ENCODE measurements around the gene TAAR9. TPM values are rescaled to one million over a fixed set of nuclear protein-coding genes. Genes with fewer than 3 reads are reported as not detected.

TAAR9 gene
- total and polyA plus RNA-seq, 2 donors (not counting 1 experiment from before 2014, with no cell fraction given), result not detected

DNA sequence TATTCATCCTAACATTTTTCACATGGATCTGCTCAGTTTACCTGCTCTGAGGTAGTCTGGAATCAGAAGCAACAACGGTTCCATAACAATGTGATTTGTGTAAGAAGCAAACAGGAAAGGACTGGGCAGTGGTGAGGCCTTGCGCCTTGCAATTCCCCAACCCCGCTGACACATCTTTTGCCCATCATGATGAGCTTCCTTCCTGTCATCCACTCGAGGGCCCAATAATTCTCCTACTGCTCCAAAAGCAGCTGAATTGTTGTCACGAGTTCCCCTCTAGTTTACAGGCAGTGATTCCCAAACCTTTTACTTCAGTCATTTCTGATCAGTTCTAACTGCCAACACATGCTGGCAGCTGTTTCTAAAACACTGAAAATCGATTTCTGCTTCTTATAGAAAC, 48.1 kb upstream of the TAAR9 start:
- H3K79me2 ChIP-seq (ENCODE audit: control insufficient read depth, insufficient read depth, low read length), result peaks cover 100% of the 10 kb centered on the region

More for the DNA sequence above, 48.1 kb upstream of the TAAR9 start:
- no peak overlapping the region for H3K4me3 Mint-ChIP-seq
- ATAC-seq (ENCODE audit: low read depth), result no peak
- peak overlapping the region; percentile 77 to 92 for H3K27ac ChIP-seq (ENCODE audit: low read length in 2 of 2)
- H2AFZ ChIP-seq (ENCODE audit: insufficient read depth, low read depth, low read length, poor library complexity, severe bottlenecking), result peak overlapping the region; percentile 65
- no peak for DNase-seq
- H3K9ac ChIP-seq (ENCODE audit: low read length), result peak overlapping the region; percentile 72
- TF ChIP-seq EZH2 (IDR thresholded peaks at IDR 0.05; ENCODE audit: borderline replicate concordance, insufficient read depth, low read depth, low read length, poor library complexity, severe bottlenecking), result no peak
- TF ChIP-seq, protein P1, sequence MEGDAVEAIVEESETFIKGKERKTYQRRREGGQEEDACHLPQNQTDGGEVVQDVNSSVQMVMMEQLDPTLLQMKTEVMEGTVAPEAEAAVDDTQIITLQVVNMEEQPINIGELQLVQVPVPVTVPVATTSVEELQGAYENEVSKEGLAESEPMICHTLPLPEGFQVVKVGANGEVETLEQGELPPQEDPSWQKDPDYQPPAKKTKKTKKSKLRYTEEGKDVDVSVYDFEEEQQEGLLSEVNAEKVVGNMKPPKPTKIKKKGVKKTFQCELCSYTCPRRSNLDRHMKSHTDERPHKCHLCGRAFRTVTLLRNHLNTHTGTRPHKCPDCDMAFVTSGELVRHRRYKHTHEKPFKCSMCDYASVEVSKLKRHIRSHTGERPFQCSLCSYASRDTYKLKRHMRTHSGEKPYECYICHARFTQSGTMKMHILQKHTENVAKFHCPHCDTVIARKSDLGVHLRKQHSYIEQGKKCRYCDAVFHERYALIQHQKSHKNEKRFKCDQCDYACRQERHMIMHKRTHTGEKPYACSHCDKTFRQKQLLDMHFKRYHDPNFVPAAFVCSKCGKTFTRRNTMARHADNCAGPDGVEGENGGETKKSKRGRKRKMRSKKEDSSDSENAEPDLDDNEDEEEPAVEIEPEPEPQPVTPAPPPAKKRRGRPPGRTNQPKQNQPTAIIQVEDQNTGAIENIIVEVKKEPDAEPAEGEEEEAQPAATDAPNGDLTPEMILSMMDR (IDR thresholded peaks at IDR 0.05), result no peak
- no peaks in the 10 kb centered on the region for H3K27me3 Mint-ChIP-seq
- 13% methylated on average over 4 of the region's 6 CpGs for WGBS (ENCODE audit: insufficient coverage)
- no peaks in the 10 kb centered on the region for H3K9me3 Mint-ChIP-seq (ENCODE audit: insufficient read depth)
- intact Hi-C loops (cut with micrococcal nuclease), result loop anchor here (1.0 kb wide), 1 partner anchor 8 kb away; no protein-coding TSS in a partner anchor
- ChIA-PET POLR2A (interaction anchor here (0.6 to 0.9 kb wide), 2 partner anchors 16 to 23 kb away, joined by 5 to 7 read pairs; partner anchors contain the start of gene STX7), CTCF (interaction anchor here (0.6 to 10.5 kb wide), 10 partner anchors 9 to 295 kb away, joined by 3 to 222 read pairs (median 4); no protein-coding TSS in a partner anchor)
- H4K20me1 ChIP-seq (ENCODE audit: control insufficient read depth, insufficient read depth, low read length, poor library complexity, severe bottlenecking), result peaks cover 7% of the 10 kb centered on the region
- peak overlapping the region in 4 of 5 experiments; percentile 42 to 57 (median 56) for H3K4me3 ChIP-seq (ENCODE audit: control extremely low read depth in 1 of 5, extremely low read depth in 1 of 5, insufficient read depth in 1 of 5, low read depth in 2 of 5, low read length in 4 of 5)
- H3K4me1 Mint-ChIP-seq, result peaks cover 38% of the 10 kb centered on the region
- H3K4me2 ChIP-seq (replicated peaks; ENCODE audit: low read depth, low read length, poor library complexity, severe bottlenecking), result peak overlapping the region; percentile 77
- no peak overlapping the region for H3K27ac Mint-ChIP-seq
- peaks cover 0 to 5% (median 2%) of the 10 kb centered on the region in 3 donors for H3K9me3 ChIP-seq (ENCODE audit: control extremely low read depth in 1 of 3, control insufficient read depth in 2 of 3, insufficient read depth in 1 of 3, low read length in 2 of 3)
- peaks cover 67 to 88% of the 10 kb centered on the region in 2 donors for H3K4me1 ChIP-seq (ENCODE audit: control insufficient read depth in 2 of 2, insufficient read depth in 2 of 2, low read length in 2 of 2)
- no peaks in the 10 kb centered on the region for H3K27me3 ChIP-seq (replicated peaks in 1 of 4; ENCODE audit: control extremely low read depth in 1 of 4, control insufficient read depth in 3 of 4, insufficient read depth in 4 of 4, low read length in 3 of 4)
- H3K36me3 ChIP-seq (replicated peaks in 1 of 2; ENCODE audit: control extremely low read depth in 1 of 2, control insufficient read depth in 1 of 2, extremely low read depth in 1 of 2, insufficient read depth in 2 of 2, low read length in 1 of 2), result peaks cover 8 to 51% of the 10 kb centered on the region in 2 experiments
